GM12865 (cell line): ENCODE results near the gene WSB1.

Experiments used
- DNase-seq: peaks from one replicate; pipeline ENCODE4 v3.0.0; 2010; ENCODE audit warnings: low read depth
- H3K4me3 ChIP-seq: 2 replicates; pipeline ENCODE4 v1.5.1; 2011; ENCODE audit warnings: mild to moderate bottlenecking, low read depth, low read length, control low read depth
- CTCF ChIP-seq: IDR thresholded peaks from 2 replicates; pipeline ENCODE4 v1.5.1; 2011; ENCODE audit warnings: low read length, control low read depth, low read depth, inconsistent platforms; ENCODE audit not compliant: insufficient read depth; ENCODE audit errors: missing control alignments

The WSB1 gene

GRCh38 chr17:27256225-27257030 lies 37.5 kb upstream of the WSB1 start:
- no peak for DNase-seq
- TF ChIP-seq CTCF: no peak
- H3K4me3 ChIP-seq: no peak overlapping the region

GRCh38 chr17:27257031-27257357 lies 36.9 kb upstream of the WSB1 start:
- TF ChIP-seq CTCF: no peak
- DNase-seq: no peak
- no peak overlapping the region for H3K4me3 ChIP-seq

- no peak for DNase-seq
- TF ChIP-seq CTCF: no peak
- no peak overlapping the region for H3K4me3 ChIP-seq
Observed at GRCh38 chr17:27259356-27259755, 34.6 kb upstream of the WSB1 start.

- TF ChIP-seq CTCF: no peak
- H3K4me3 ChIP-seq: no peak overlapping the region
- no peak for DNase-seq
Observed at GRCh38 chr17:27263386-27263785, 30.5 kb upstream of the WSB1 start.

- DNase-seq: no peak
- TF ChIP-seq CTCF: no peak
- no peak overlapping the region for H3K4me3 ChIP-seq
Observed at GRCh38 chr17:27264068-27264812, 29.7 kb upstream of the WSB1 start.

- DNase-seq: no peak
- no peak for TF ChIP-seq CTCF
- no peak overlapping the region for H3K4me3 ChIP-seq
Observed at GRCh38 chr17:27265333-27265732, 28.6 kb upstream of the WSB1 start.
